Measurements from ENCODE around the gene KIF3C.
"Not testable (repeated sequence)": the region's sequence is repeated elsewhere in the genome, so short reads cannot be mapped to it uniquely, and the experiment has no call there.

Gene KIF3C

DNA sequence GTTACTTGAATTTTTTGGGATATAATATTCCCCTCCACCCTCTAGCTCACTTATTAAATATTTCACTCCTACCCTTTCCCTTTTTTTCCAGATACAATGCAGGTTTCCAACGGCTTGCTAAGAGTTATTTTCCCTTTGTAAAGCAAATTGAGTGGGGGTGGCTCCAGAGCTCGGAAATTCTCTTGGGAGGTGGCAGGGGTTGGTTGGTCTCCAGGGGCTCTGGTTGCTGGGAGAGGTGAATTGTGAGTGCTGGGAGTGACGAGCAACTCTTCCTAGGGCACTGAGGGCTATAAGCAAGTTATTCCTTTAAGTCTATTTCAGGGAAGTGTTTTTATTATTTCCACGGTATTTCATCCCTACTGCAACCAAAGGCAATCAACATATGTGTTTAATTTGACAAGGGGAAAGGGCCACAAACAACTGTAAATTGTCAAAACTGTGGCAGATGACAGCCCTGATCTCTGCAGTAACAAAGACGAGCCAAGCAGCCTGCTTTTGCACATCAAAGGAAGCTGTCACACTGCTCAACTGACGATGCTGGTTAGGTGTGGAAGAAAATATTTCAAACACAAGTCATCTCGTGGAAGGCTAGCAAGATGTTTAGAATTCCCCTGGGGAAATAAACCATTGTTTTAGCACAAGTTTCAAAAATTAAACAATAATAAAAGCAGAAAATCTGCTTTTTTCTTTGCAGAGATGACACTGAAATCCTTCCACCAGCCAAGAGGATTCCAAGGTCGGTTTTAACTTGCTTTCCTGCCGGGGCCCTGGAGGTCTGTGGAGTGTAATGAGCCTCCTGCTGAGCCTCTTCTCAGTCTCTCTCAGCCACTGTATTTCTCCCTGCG, 69.2 kb downstream of the KIF3C start:
- no peak for DNase-seq (ENCODE audit: low spot score)
- in situ Hi-C loops (cut with MboI; ENCODE audit: low pct_unique_long_range_greater_than_20kb, low sequenced_read_pairs, unreplicated experiment) = no loop called here
- TF ChIP-seq, protein P1, sequence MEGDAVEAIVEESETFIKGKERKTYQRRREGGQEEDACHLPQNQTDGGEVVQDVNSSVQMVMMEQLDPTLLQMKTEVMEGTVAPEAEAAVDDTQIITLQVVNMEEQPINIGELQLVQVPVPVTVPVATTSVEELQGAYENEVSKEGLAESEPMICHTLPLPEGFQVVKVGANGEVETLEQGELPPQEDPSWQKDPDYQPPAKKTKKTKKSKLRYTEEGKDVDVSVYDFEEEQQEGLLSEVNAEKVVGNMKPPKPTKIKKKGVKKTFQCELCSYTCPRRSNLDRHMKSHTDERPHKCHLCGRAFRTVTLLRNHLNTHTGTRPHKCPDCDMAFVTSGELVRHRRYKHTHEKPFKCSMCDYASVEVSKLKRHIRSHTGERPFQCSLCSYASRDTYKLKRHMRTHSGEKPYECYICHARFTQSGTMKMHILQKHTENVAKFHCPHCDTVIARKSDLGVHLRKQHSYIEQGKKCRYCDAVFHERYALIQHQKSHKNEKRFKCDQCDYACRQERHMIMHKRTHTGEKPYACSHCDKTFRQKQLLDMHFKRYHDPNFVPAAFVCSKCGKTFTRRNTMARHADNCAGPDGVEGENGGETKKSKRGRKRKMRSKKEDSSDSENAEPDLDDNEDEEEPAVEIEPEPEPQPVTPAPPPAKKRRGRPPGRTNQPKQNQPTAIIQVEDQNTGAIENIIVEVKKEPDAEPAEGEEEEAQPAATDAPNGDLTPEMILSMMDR (IDR thresholded peaks at IDR 0.05; ENCODE audit: extremely low read depth, insufficient read depth, missing control alignments) = no peak

DNA sequence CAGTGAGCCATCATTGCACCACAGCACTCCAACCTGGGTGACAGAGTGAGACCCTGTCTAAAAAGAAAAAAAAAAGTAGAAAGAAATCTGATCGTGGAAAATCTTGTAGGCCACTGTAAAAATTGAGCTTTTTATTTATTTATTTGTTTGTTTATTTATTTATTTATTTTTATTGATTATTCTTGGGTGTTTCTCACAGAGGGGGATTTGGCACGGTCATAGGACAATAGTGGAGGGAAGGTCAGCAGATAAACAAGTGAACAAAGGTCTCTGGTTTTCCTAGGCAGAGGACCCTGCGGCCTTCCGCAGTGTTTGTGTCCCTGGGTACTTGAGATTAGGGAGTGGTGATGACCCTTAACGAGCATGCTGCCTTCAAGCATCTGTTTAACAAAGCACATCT, 72.7 kb downstream of the KIF3C start:
- in situ Hi-C loops (cut with MboI; ENCODE audit: low pct_unique_long_range_greater_than_20kb, low sequenced_read_pairs, unreplicated experiment); DNase-seq (ENCODE audit: low spot score): not testable (repeated sequence)

DNA sequence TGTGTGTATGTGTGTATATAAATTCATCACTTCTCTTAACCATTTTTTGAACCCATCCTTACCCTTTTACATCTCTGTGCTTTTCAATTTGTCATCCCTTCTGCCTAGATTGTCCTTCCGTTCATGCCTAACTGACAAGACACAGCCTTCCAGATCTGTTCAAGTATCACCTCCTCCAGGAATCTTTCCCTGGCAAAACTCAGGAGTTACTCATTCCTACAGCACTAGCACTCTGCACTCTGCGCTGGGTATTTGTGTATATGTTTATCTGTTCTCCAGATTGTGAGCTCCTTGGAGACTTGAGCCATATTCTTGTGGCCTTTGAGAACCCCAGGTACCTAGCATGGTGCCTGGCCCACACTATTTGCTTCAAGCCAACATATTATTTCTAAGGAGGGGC, 77.2 kb downstream of the KIF3C start:
- in situ Hi-C loops (cut with MboI; ENCODE audit: low pct_unique_long_range_greater_than_20kb, low sequenced_read_pairs, unreplicated experiment) = no loop called here
- no peak for DNase-seq (ENCODE audit: low spot score)
- TF ChIP-seq, protein P1 (IDR thresholded peaks at IDR 0.05; ENCODE audit: extremely low read depth, insufficient read depth, missing control alignments) = no peak

DNA sequence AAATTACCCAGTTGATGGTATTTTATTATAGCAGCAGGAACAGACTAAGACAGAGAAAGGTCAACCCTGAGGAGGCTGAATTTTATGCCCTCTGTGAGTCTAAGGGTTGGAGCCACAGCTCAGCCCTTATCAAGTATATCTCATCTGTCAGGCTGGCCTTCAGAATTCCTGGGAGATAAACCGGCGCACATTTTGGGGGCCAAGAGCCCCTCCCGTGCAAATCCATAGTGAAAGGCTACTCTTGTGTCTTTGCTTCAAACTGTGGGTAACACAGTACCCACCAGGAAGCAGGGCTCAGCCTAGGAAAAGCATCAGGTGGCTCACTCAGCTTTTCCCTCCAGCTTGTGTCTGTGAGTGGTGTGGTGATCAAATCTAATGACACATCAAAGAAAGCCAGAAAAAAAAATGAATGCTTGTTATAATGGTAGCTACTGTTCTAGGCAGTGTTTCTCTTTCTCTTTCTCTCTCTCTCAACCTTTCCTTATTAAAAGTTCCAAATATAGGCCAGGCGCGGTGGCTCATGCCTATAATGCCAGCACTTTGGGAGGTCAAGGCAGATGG, 79.0 kb downstream of the KIF3C start:
- in situ Hi-C loops (cut with MboI; ENCODE audit: low pct_unique_long_range_greater_than_20kb, low sequenced_read_pairs, unreplicated experiment) = no loop called here
- TF ChIP-seq, protein P1 (IDR thresholded peaks at IDR 0.05; ENCODE audit: extremely low read depth, insufficient read depth, missing control alignments) = no peak
- DNase-seq (ENCODE audit: low spot score) = no peak

DNA sequence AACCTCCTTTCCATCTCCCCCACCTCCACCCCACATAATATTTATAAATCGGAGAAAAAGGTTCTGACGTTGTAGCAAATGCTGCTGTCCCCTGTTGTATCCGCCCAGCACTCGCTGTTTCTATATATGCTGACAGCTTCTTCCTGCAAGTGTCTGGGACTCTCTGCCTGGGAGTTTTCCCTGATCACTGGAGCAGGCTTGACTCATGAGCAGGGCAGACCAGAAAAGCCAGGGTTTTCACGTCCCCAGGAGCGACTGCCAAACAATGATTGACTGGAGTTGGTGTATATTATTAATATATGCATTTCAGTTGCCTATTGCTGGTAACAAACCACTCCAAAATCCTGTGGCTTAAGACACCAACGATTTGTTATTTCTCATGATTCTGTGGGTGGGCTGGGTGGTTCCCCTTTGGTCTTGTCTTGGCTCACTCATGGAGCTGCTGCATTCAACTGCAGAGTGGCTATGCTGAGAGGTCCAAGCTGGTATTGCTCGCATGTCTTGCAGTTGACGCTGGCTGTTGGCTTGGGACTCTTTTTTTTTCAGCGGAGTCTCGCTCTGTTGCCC, 82.8 kb downstream of the KIF3C start:
- TF ChIP-seq, protein P1 (IDR thresholded peaks at IDR 0.05; ENCODE audit: extremely low read depth, insufficient read depth, missing control alignments) = no peak
- in situ Hi-C loops (cut with MboI; ENCODE audit: low pct_unique_long_range_greater_than_20kb, low sequenced_read_pairs, unreplicated experiment) = no loop called here
- DNase-seq (ENCODE audit: low spot score) = no peak

DNA sequence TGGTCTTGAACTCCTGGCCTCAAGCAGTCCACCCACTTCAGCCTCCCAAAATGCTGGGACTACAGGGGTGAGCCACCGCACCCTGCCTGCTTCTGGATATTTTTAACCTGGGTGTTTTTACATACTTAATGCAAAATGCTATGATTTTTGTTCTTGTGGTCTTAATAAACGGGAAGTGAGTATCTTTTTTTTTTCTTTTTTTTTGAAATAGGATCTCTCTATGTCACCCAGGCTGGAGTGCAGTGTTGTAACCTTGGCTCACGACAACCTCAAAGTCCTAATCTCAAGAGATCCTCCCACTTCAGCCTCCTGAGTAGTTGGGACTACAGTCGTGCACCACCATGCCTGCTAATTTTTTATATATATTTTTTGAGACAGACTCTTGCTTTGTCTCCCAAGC, 84.8 kb downstream of the KIF3C start:
- DNase-seq (ENCODE audit: low spot score) = no peak
- TF ChIP-seq, protein P1 (IDR thresholded peaks at IDR 0.05; ENCODE audit: extremely low read depth, insufficient read depth, missing control alignments) = no peak
- in situ Hi-C loops (cut with MboI; ENCODE audit: low pct_unique_long_range_greater_than_20kb, low sequenced_read_pairs, unreplicated experiment) = no loop called here

DNA sequence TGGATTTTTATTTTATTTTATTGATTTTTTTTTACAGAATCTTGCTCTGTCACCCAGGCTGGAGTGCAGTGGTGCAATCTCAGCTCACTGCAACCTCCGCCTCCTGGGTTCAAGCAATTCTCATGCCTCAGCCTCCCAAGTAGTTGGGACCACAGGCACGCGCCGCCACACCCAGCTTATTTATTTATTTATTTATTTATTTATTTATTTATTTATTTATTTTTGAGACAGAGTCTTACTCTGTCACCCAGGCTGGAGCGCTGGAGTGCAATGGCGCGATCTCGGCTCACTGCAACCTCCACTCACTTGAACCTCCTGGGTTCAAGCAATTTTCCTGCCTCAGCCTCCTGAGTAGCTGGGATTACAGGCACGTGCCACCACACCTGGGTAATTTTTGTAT, 86.0 kb downstream of the KIF3C start:
- in situ Hi-C loops (cut with MboI; ENCODE audit: low pct_unique_long_range_greater_than_20kb, low sequenced_read_pairs, unreplicated experiment); DNase-seq (ENCODE audit: low spot score): not testable (repeated sequence)

Data from GM13977 (cell line).